Nephron progenitor cell (in vitro differentiated cells): Measurements from ENCODE around the gene CREG2.
"Not testable (repeated sequence)": the region's sequence is repeated elsewhere in the genome, so short reads cannot be mapped to it uniquely, and the experiment has no call there.

Experiments used
- DNase-seq: peaks from one replicate; pipeline ENCODE4 v3.0.0; 2021
- H3K27ac Mint-ChIP-seq: 2 replicates; pipeline ENCODE4 v1.8.0; 2021; ENCODE audit warnings: mild to moderate bottlenecking, moderate library complexity, mixed read lengths
- H3K27me3 Mint-ChIP-seq: 2 replicates; pipeline ENCODE4 v1.8.0; 2021; ENCODE audit warnings: mild to moderate bottlenecking, low read depth, mixed read lengths; ENCODE audit not compliant: poor library complexity
- H3K36me3 Mint-ChIP-seq: 2 replicates; pipeline ENCODE4 v1.8.0; 2021; ENCODE audit warnings: low read depth, mixed read lengths
- H3K4me1 Mint-ChIP-seq: 2 replicates; pipeline ENCODE4 v1.8.0; 2021; ENCODE audit warnings: mixed read lengths
- H3K4me3 Mint-ChIP-seq: 2 replicates; pipeline ENCODE4 v1.8.0; 2021; ENCODE audit warnings: mild to moderate bottlenecking, moderate library complexity, mixed read lengths
- H3K9me3 Mint-ChIP-seq: 2 replicates; pipeline ENCODE4 v1.8.0; 2021; ENCODE audit warnings: mild to moderate bottlenecking, moderate library complexity, mixed read lengths
- CTCF ChIP-seq: fragments of 200-600 bp; sonication (generic); IDR thresholded peaks from 2 replicates; pipeline ENCODE4 v1.5.0; 2021; ENCODE audit warnings: antibody characterized with exemption

The CREG2 gene

GRCh38 chr2:101354420-101355311 lies 32.6 kb downstream of the CREG2 start:
- peaks cover 3% of the 10 kb centered on the region for H3K27me3 Mint-ChIP-seq
- H3K4me1 Mint-ChIP-seq, result no peaks in the 10 kb centered on the region
- H3K4me3 Mint-ChIP-seq, result no peak overlapping the region
- no peak for DNase-seq
- H3K9me3 Mint-ChIP-seq, result no peaks in the 10 kb centered on the region
- TF ChIP-seq CTCF, result no peak
- no peak overlapping the region for H3K27ac Mint-ChIP-seq
- no peaks in the 10 kb centered on the region for H3K36me3 Mint-ChIP-seq

GRCh38 chr2:101352631-101353030 lies 34.7 kb downstream of the CREG2 start:
- H3K4me1 Mint-ChIP-seq, H3K36me3 Mint-ChIP-seq, DNase-seq, H3K9me3 Mint-ChIP-seq, H3K4me3 Mint-ChIP-seq, H3K27ac Mint-ChIP-seq, H3K27me3 Mint-ChIP-seq: not testable (repeated sequence)

GRCh38 chr2:101351207-101351606 lies 36.1 kb downstream of the CREG2 start:
- Mint-ChIP-seq H3K36me3 (no peaks in the 10 kb centered on the region), H3K4me3 (no peak overlapping the region), H3K27me3 (peaks cover 4% of the 10 kb centered on the region), H3K27ac (no peak overlapping the region), H3K4me1 (no peaks in the 10 kb centered on the region), H3K9me3 (no peaks in the 10 kb centered on the region)
- no peak for TF ChIP-seq CTCF
- no peak for DNase-seq

GRCh38 chr2:101349893-101350662 lies 37.2 kb downstream of the CREG2 start:
- H3K4me1 Mint-ChIP-seq, result no peaks in the 10 kb centered on the region

GRCh38 chr2:101348883-101349282 lies 38.4 kb downstream of the CREG2 start:
- DNase-seq, result no peak
- Mint-ChIP-seq H3K9me3 (no peaks in the 10 kb centered on the region), H3K4me1 (no peaks in the 10 kb centered on the region), H3K27me3 (peaks cover 4% of the 10 kb centered on the region), H3K36me3 (no peaks in the 10 kb centered on the region), H3K4me3 (no peak overlapping the region), H3K27ac (no peak overlapping the region)
- TF ChIP-seq CTCF, result no peak

More at GRCh38 chr2:101349893-101350662, 37.2 kb downstream of the CREG2 start:
- Mint-ChIP-seq H3K27ac (no peak overlapping the region), H3K4me3 (no peak overlapping the region), H3K9me3 (no peaks in the 10 kb centered on the region), H3K27me3 (peaks cover 4% of the 10 kb centered on the region), H3K36me3 (no peaks in the 10 kb centered on the region)
- DNase-seq, result no peak
- TF ChIP-seq CTCF, result peak; percentile 23

GRCh38 chr2:101346909-101347308 lies 40.4 kb downstream of the CREG2 start:
- H3K27me3 Mint-ChIP-seq, result peaks cover 10% of the 10 kb centered on the region
- H3K4me1 Mint-ChIP-seq, result peaks cover 6% of the 10 kb centered on the region
- H3K9me3 Mint-ChIP-seq, result no peaks in the 10 kb centered on the region
- H3K4me3 Mint-ChIP-seq, result no peak overlapping the region
- no peak for DNase-seq
- no peak for TF ChIP-seq CTCF
- H3K27ac Mint-ChIP-seq, result no peak overlapping the region
- H3K36me3 Mint-ChIP-seq, result no peaks in the 10 kb centered on the region
